Neural crest cell (in vitro differentiated cells): ENCODE results near the gene EPHA6. TPM values are rescaled to one million over a fixed set of nuclear protein-coding genes. Genes with fewer than 3 reads are reported as not detected.

Source experiments
- DNase-seq: peaks from one replicate; pipeline ENCODE4 v3.0.0; 2021; ENCODE audit warnings: low read depth, mixed read lengths, low spot score
- H3K27ac Mint-ChIP-seq: one replicate; pipeline ENCODE4 v1.8.0; 2021; ENCODE audit warnings: mild to moderate bottlenecking, mixed read lengths; ENCODE audit not compliant: unreplicated experiment
- H3K27me3 Mint-ChIP-seq: 2 replicates; pipeline ENCODE4 v1.8.0; 2021; ENCODE audit warnings: low read depth, mild to moderate bottlenecking, mixed read lengths
- H3K36me3 Mint-ChIP-seq: 2 replicates; pipeline ENCODE4 v1.8.0; 2021; ENCODE audit warnings: low read depth, mild to moderate bottlenecking, mixed read lengths
- H3K4me1 Mint-ChIP-seq: 2 replicates; pipeline ENCODE4 v1.8.0; 2021; ENCODE audit warnings: mixed read lengths
- H3K4me3 Mint-ChIP-seq: one replicate; pipeline ENCODE4 v1.8.0; 2021; ENCODE audit warnings: mild to moderate bottlenecking, mixed read lengths
- H3K9me3 Mint-ChIP-seq: 2 replicates; pipeline ENCODE4 v1.8.0; 2021; ENCODE audit warnings: mixed read lengths
- CTCF ChIP-seq: fragments of 200-600 bp; sonication (generic); conservative IDR thresholded peaks from 2 replicates; pipeline ENCODE4 v1.5.0; 2021; ENCODE audit warnings: antibody characterized with exemption, mild to moderate bottlenecking
- total RNA-seq: library from RNA; stranded (reverse); gene quantifications from 2 replicates; pipeline ENCODE4 v1.2.1, GENCODE V29; 2021

EPHA6 gene
- total RNA-seq, 1 donor from 2014 or later, result 0.96 TPM

GRCh38 chr3:97102641-97103040, 288.2 kb downstream of the EPHA6 start:
- Mint-ChIP-seq H3K27me3 (no peaks in the 10 kb centered on the region), H3K9me3 (no peaks in the 10 kb centered on the region), H3K4me1 (no peaks in the 10 kb centered on the region), H3K4me3 (no peak overlapping the region), H3K36me3 (no peaks in the 10 kb centered on the region), H3K27ac (no peak overlapping the region)
- DNase-seq, result no peak
- no peak for TF ChIP-seq CTCF

GRCh38 chr3:97105989-97106651, 291.7 kb downstream of the EPHA6 start:
- H3K4me3 Mint-ChIP-seq, result no peak overlapping the region
- H3K9me3 Mint-ChIP-seq, result no peaks in the 10 kb centered on the region
- no peaks in the 10 kb centered on the region for H3K27me3 Mint-ChIP-seq
- H3K4me1 Mint-ChIP-seq, result no peaks in the 10 kb centered on the region
- no peak overlapping the region for H3K27ac Mint-ChIP-seq
- DNase-seq, result no peak
- H3K36me3 Mint-ChIP-seq, result no peaks in the 10 kb centered on the region
- no peak for TF ChIP-seq CTCF

- no peaks in the 10 kb centered on the region for H3K27me3 Mint-ChIP-seq
- no peak for TF ChIP-seq CTCF
- no peaks in the 10 kb centered on the region for H3K36me3 Mint-ChIP-seq
- H3K4me3 Mint-ChIP-seq, result no peak overlapping the region
- no peak for DNase-seq
- no peaks in the 10 kb centered on the region for H3K9me3 Mint-ChIP-seq
- H3K4me1 Mint-ChIP-seq, result no peaks in the 10 kb centered on the region
- H3K27ac Mint-ChIP-seq, result no peak overlapping the region
Measured at GRCh38 chr3:97106652-97106989, 292.2 kb downstream of the EPHA6 start.

- Mint-ChIP-seq H3K4me1 (no peaks in the 10 kb centered on the region), H3K27ac (no peak overlapping the region), H3K27me3 (no peaks in the 10 kb centered on the region), H3K9me3 (no peaks in the 10 kb centered on the region), H3K36me3 (no peaks in the 10 kb centered on the region), H3K4me3 (no peak overlapping the region)
- TF ChIP-seq CTCF, result no peak
- no peak for DNase-seq
Measured at GRCh38 chr3:97108136-97108535, 293.7 kb downstream of the EPHA6 start.

GRCh38 chr3:97111244-97111643, 296.9 kb downstream of the EPHA6 start:
- no peaks in the 10 kb centered on the region for H3K4me1 Mint-ChIP-seq
- no peak for DNase-seq
- no peak overlapping the region for H3K27ac Mint-ChIP-seq
- no peak overlapping the region for H3K4me3 Mint-ChIP-seq
- TF ChIP-seq CTCF, result no peak
- no peaks in the 10 kb centered on the region for H3K9me3 Mint-ChIP-seq
- no peaks in the 10 kb centered on the region for H3K36me3 Mint-ChIP-seq
- no peaks in the 10 kb centered on the region for H3K27me3 Mint-ChIP-seq
